ENCODE data around the gene CFD.

- TF ChIP-seq, protein P1, sequence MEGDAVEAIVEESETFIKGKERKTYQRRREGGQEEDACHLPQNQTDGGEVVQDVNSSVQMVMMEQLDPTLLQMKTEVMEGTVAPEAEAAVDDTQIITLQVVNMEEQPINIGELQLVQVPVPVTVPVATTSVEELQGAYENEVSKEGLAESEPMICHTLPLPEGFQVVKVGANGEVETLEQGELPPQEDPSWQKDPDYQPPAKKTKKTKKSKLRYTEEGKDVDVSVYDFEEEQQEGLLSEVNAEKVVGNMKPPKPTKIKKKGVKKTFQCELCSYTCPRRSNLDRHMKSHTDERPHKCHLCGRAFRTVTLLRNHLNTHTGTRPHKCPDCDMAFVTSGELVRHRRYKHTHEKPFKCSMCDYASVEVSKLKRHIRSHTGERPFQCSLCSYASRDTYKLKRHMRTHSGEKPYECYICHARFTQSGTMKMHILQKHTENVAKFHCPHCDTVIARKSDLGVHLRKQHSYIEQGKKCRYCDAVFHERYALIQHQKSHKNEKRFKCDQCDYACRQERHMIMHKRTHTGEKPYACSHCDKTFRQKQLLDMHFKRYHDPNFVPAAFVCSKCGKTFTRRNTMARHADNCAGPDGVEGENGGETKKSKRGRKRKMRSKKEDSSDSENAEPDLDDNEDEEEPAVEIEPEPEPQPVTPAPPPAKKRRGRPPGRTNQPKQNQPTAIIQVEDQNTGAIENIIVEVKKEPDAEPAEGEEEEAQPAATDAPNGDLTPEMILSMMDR (conservative IDR thresholded peaks at IDR 0.05; ENCODE audit: low read depth in 2 of 2) = no peak
- no peak for TF ChIP-seq EZH2 (IDR thresholded peaks at IDR 0.05; ENCODE audit: low read depth, unreplicated experiment)
- no peak for TF ChIP-seq ZNF462 (CRISPR knock-in tag; IDR thresholded peaks at IDR 0.05)
- TF ChIP-seq POLR2AphosphoS5 (IDR thresholded peaks at IDR 0.05; ENCODE audit: low read depth) = no peak
- TF ChIP-seq, protein P2, sequence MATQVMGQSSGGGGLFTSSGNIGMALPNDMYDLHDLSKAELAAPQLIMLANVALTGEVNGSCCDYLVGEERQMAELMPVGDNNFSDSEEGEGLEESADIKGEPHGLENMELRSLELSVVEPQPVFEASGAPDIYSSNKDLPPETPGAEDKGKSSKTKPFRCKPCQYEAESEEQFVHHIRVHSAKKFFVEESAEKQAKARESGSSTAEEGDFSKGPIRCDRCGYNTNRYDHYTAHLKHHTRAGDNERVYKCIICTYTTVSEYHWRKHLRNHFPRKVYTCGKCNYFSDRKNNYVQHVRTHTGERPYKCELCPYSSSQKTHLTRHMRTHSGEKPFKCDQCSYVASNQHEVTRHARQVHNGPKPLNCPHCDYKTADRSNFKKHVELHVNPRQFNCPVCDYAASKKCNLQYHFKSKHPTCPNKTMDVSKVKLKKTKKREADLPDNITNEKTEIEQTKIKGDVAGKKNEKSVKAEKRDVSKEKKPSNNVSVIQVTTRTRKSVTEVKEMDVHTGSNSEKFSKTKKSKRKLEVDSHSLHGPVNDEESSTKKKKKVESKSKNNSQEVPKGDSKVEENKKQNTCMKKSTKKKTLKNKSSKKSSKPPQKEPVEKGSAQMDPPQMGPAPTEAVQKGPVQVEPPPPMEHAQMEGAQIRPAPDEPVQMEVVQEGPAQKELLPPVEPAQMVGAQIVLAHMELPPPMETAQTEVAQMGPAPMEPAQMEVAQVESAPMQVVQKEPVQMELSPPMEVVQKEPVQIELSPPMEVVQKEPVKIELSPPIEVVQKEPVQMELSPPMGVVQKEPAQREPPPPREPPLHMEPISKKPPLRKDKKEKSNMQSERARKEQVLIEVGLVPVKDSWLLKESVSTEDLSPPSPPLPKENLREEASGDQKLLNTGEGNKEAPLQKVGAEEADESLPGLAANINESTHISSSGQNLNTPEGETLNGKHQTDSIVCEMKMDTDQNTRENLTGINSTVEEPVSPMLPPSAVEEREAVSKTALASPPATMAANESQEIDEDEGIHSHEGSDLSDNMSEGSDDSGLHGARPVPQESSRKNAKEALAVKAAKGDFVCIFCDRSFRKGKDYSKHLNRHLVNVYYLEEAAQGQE (IDR thresholded peaks at IDR 0.05; ENCODE audit: unreplicated experiment) = no peak
- no peak for TF ChIP-seq JUNB (IDR thresholded peaks at IDR 0.05; ENCODE audit: unreplicated experiment)
- no peak for TF ChIP-seq CREB1 (CRISPR knock-in tag; IDR thresholded peaks at IDR 0.05; ENCODE audit: low read depth)
- TF ChIP-seq EZH2phosphoT487 (IDR thresholded peaks at IDR 0.05; ENCODE audit: unreplicated experiment) = no peak
- TF ChIP-seq, protein P3, sequence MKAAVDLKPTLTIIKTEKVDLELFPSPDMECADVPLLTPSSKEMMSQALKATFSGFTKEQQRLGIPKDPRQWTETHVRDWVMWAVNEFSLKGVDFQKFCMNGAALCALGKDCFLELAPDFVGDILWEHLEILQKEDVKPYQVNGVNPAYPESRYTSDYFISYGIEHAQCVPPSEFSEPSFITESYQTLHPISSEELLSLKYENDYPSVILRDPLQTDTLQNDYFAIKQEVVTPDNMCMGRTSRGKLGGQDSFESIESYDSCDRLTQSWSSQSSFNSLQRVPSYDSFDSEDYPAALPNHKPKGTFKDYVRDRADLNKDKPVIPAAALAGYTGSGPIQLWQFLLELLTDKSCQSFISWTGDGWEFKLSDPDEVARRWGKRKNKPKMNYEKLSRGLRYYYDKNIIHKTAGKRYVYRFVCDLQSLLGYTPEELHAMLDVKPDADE (IDR thresholded peaks at IDR 0.05) = no peak
- TF ChIP-seq ZNF331 (CRISPR knock-in tag; IDR thresholded peaks at IDR 0.05; ENCODE audit: low read depth) = no peak
- no peak for TF ChIP-seq STAT1 (IDR thresholded peaks at IDR 0.05; ENCODE audit: unreplicated experiment)
These were observed 8.5 kb downstream of the CFD start for GRCh38 chr19:867855-868457.

All from GM23338 (cell line).